ENCODE results near the gene GGPS1.
"Not testable (repeated sequence)": the region's sequence is repeated elsewhere in the genome, so short reads cannot be mapped to it uniquely, and the experiment has no call there.

The GGPS1 gene

GRCh38 chr1:235328271-235329138 lies at the start of gene GGPS1:
Gene GGPS1, plus strand, starts transcription at chr1:235328570. Its CDS starts 6,695 bp downstream, at chr1:235335265.
- peak; percentile 100 for DNase-seq

GRCh38 chr1:235278915-235279292 lies 49.5 kb upstream of the GGPS1 start:
- DNase-seq: no peak

GRCh38 chr1:235279694-235280093 lies 48.7 kb upstream of the GGPS1 start:
- no peak for DNase-seq

- DNase-seq: no peak
Observed at GRCh38 chr1:235280467-235280866, 47.9 kb upstream of the GGPS1 start.

GRCh38 chr1:235283636-235284035 lies 44.7 kb upstream of the GGPS1 start:
- DNase-seq: not testable (repeated sequence)

GRCh38 chr1:235284231-235284769 lies 44.1 kb upstream of the GGPS1 start:
- DNase-seq: no peak

- no peak for DNase-seq
Observed at GRCh38 chr1:235286667-235287066, 41.7 kb upstream of the GGPS1 start.

GRCh38 chr1:235287208-235287882 lies 41.0 kb upstream of the GGPS1 start:
- DNase-seq: no peak

GRCh38 chr1:235289859-235290739 lies 38.3 kb upstream of the GGPS1 start:
- no peak for DNase-seq

- DNase-seq: peak; percentile 54
Observed at GRCh38 chr1:235290740-235291502, 37.4 kb upstream of the GGPS1 start.

- no peak for DNase-seq
Observed at GRCh38 chr1:235291599-235292091, 36.7 kb upstream of the GGPS1 start.

- DNase-seq: no peak
Observed at GRCh38 chr1:235292790-235293189, 35.6 kb upstream of the GGPS1 start.

- DNase-seq: no peak
Observed at GRCh38 chr1:235293322-235293942, 34.9 kb upstream of the GGPS1 start.

GRCh38 chr1:235295902-235296350 lies 32.4 kb upstream of the GGPS1 start:
- no peak for DNase-seq

GRCh38 chr1:235296729-235297128 lies 31.6 kb upstream of the GGPS1 start:
- DNase-seq: no peak

- no peak for DNase-seq
Observed at GRCh38 chr1:235297579-235297978, 30.8 kb upstream of the GGPS1 start.

GRCh38 chr1:235298758-235299157 lies 29.6 kb upstream of the GGPS1 start:
- DNase-seq: no peak

- DNase-seq: no peak
Observed at GRCh38 chr1:235299169-235299858, 29.1 kb upstream of the GGPS1 start.

- no peak for DNase-seq
Observed at GRCh38 chr1:235302143-235302542, 26.2 kb upstream of the GGPS1 start.

GRCh38 chr1:235304549-235305451 lies 23.6 kb upstream of the GGPS1 start:
- peak; percentile 18 for DNase-seq

Data from NCI-H2171 treated with DMSO at 0.1 percent for 48 hours (cell line).